ENCODE results near the gene ECHDC1.
"Not testable (repeated sequence)": the region's sequence is repeated elsewhere in the genome, so short reads cannot be mapped to it uniquely, and the experiment has no call there.

The ECHDC1 gene

DNA sequence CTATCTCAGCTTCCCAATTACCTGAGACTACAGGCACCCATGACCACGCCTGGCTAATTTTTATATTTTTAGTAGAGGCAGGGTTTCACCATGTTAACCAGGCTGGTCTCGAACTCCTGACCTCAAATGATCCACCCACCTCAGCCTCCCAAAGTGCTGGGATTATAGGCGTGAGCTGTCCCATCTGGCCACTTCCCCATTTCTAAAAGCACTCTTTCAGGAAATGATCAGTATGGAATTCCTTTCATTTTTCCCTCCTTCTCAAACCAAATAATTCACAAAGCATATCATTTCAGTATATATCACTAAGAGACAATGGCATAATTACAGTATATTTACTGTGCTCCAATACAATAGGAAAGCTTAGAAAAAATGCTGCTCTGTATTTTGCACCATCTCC lies 12.2 kb downstream of the ECHDC1 start:
- not testable (repeated sequence) for H2BK12ac ChIP-seq (ENCODE audit: low read length in 2 of 2); H3K4me2 ChIP-seq (ENCODE audit: low read length, poor library complexity, severe bottlenecking); H2BK15ac ChIP-seq (ENCODE audit: low read depth, poor library complexity, severe bottlenecking); H3K14ac ChIP-seq (ENCODE audit: low read length in 2 of 2); H2AFZ ChIP-seq (ENCODE audit: low read depth, low read length); H4K8ac ChIP-seq (ENCODE audit: low read length); H3K4me3 ChIP-seq (ENCODE audit: insufficient read depth in 1 of 2, low read depth in 1 of 2, low read length in 2 of 2); H4K91ac ChIP-seq (ENCODE audit: low read length); DNase-seq; H2BK5ac ChIP-seq (ENCODE audit: low read depth, low read length, poor library complexity, severe bottlenecking); H3K4me1 ChIP-seq (ENCODE audit: control insufficient read depth, insufficient read depth, low read depth, low read length); H3K9me3 ChIP-seq (ENCODE audit: control insufficient read depth, low read length); H3K18ac ChIP-seq (ENCODE audit: low read depth in 1 of 2, low read length in 2 of 2); H3K27ac ChIP-seq (ENCODE audit: low read length, poor library complexity, severe bottlenecking); H3K9ac ChIP-seq (ENCODE audit: low read length); H3K4ac ChIP-seq (ENCODE audit: low read depth in 1 of 2, low read length in 2 of 2); H3K27me3 ChIP-seq (ENCODE audit: control insufficient read depth in 1 of 2, insufficient read depth in 1 of 2, low read length in 2 of 2); H3K23ac ChIP-seq (ENCODE audit: low read length in 2 of 2); H2BK120ac ChIP-seq (ENCODE audit: low read depth, low read length); H2AK5ac ChIP-seq (ENCODE audit: low read length, severe bottlenecking)
- H3K79me1 ChIP-seq (replicated peaks; ENCODE audit: low read length, poor library complexity, severe bottlenecking) = peaks cover 12% of the 10 kb centered on the region
- peaks cover 0 to 39% of the 10 kb centered on the region in 2 experiments for H3K36me3 ChIP-seq (ENCODE audit: control insufficient read depth in 1 of 2, insufficient read depth in 2 of 2, low read depth in 1 of 2, low read length in 2 of 2)
- 100% methylated on average over 3 of the region's 3 CpGs for WGBS

DNA sequence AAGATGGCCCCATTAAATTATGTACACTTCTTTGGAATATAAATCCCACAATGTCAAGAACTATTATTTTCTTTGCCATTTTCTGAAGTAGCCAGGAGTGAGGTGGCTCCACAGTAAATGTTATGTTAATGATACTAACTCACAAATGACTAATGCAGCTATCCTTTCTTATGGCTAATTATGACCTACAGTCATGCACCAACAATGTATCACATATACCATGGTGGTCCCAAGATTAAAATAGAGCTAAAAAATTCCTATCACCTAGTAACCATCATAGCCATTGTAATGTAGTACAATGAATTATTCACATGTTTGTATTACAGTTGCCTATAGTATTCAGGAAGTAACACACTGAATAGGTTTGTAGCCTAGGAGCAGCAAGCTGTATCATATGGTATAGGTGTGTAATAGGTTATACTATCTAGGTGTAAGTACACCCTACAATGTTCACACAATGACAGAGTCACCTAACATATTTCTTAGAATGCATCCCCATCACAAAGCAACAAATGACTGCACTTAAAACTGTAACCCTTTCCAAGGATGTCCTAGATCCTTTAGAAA lies 15.3 kb downstream of the ECHDC1 start:
- no peak overlapping the region for H3K9ac ChIP-seq (ENCODE audit: low read length)
- H2AFZ ChIP-seq (ENCODE audit: low read depth, low read length) = no peak overlapping the region
- DNase-seq = no peak
- H2BK120ac ChIP-seq (ENCODE audit: low read depth, low read length) = no peak overlapping the region
- H3K27ac ChIP-seq (ENCODE audit: low read length, poor library complexity, severe bottlenecking) = no peak overlapping the region
- no peak overlapping the region for H3K14ac ChIP-seq (ENCODE audit: low read length in 2 of 2)
- no peak overlapping the region for H2BK15ac ChIP-seq (ENCODE audit: low read depth, poor library complexity, severe bottlenecking)
- no peak overlapping the region for H4K91ac ChIP-seq (ENCODE audit: low read length)
- no peak overlapping the region for H4K8ac ChIP-seq (ENCODE audit: low read length)
- no peaks in the 10 kb centered on the region for H3K27me3 ChIP-seq (ENCODE audit: control insufficient read depth in 1 of 2, insufficient read depth in 1 of 2, low read length in 2 of 2)
- peaks cover 23% of the 10 kb centered on the region for H3K79me1 ChIP-seq (replicated peaks; ENCODE audit: low read length, poor library complexity, severe bottlenecking)
- no peak overlapping the region for H3K23ac ChIP-seq (ENCODE audit: low read length in 2 of 2)
- no peak overlapping the region for H3K18ac ChIP-seq (ENCODE audit: low read depth in 1 of 2, low read length in 2 of 2)
- no peak overlapping the region for H2AK5ac ChIP-seq (ENCODE audit: low read length, severe bottlenecking)
- H3K4me1 ChIP-seq (ENCODE audit: control insufficient read depth, insufficient read depth, low read depth, low read length) = no peaks in the 10 kb centered on the region
- no peaks in the 10 kb centered on the region for H3K9me3 ChIP-seq (ENCODE audit: control insufficient read depth, low read length)
- H3K36me3 ChIP-seq (ENCODE audit: control insufficient read depth in 1 of 2, insufficient read depth in 2 of 2, low read depth in 1 of 2, low read length in 2 of 2) = peaks cover 7 to 67% of the 10 kb centered on the region in 2 experiments
- no peak overlapping the region for H2BK12ac ChIP-seq (ENCODE audit: low read length in 2 of 2)
- no peak overlapping the region for H3K4ac ChIP-seq (ENCODE audit: low read depth in 1 of 2, low read length in 2 of 2)
- no peak overlapping the region for H3K4me3 ChIP-seq (ENCODE audit: insufficient read depth in 1 of 2, low read depth in 1 of 2, low read length in 2 of 2)
- H2BK5ac ChIP-seq (ENCODE audit: low read depth, low read length, poor library complexity, severe bottlenecking) = no peak overlapping the region
- H3K4me2 ChIP-seq (ENCODE audit: low read length, poor library complexity, severe bottlenecking) = no peak overlapping the region

DNA sequence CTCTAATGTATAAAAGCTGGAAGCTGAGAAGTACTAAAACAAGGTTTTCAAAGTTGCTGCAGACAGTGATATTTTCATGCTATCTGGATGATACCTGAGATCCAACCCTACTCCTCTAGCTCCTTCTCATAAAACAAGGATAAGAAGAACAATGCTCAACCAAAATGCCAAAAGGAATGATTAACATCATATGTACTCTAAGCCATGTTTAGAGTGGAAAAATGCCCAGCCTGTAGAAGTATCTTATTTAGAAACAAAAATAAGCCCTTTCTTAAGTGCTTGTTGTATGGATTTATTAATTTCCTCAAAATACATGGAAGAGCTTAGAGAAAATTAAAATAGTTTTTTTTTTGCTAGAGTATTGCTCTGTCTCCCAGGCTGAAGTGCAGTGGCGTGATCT lies 23.7 kb downstream of the ECHDC1 start:
- no peak overlapping the region for H3K4me2 ChIP-seq (ENCODE audit: low read length, poor library complexity, severe bottlenecking)
- no peak overlapping the region for H3K27ac ChIP-seq (ENCODE audit: low read length, poor library complexity, severe bottlenecking)
- DNase-seq = no peak
- no peak overlapping the region for H3K23ac ChIP-seq (ENCODE audit: low read length in 2 of 2)
- WGBS = 100% methylated on average over 1 of the region's 1 CpG
- H2BK15ac ChIP-seq (ENCODE audit: low read depth, poor library complexity, severe bottlenecking) = no peak overlapping the region
- H3K18ac ChIP-seq (ENCODE audit: low read depth in 1 of 2, low read length in 2 of 2) = no peak overlapping the region
- H3K36me3 ChIP-seq (ENCODE audit: control insufficient read depth in 1 of 2, insufficient read depth in 2 of 2, low read depth in 1 of 2, low read length in 2 of 2) = peaks cover 0 to 76% of the 10 kb centered on the region in 2 experiments
- H3K4me3 ChIP-seq (ENCODE audit: insufficient read depth in 1 of 2, low read depth in 1 of 2, low read length in 2 of 2) = no peak overlapping the region
- no peak overlapping the region for H3K4ac ChIP-seq (ENCODE audit: low read depth in 1 of 2, low read length in 2 of 2)
- no peak overlapping the region for H2AFZ ChIP-seq (ENCODE audit: low read depth, low read length)
- no peak overlapping the region for H4K91ac ChIP-seq (ENCODE audit: low read length)
- H3K9ac ChIP-seq (ENCODE audit: low read length) = no peak overlapping the region
- no peaks in the 10 kb centered on the region for H3K4me1 ChIP-seq (ENCODE audit: control insufficient read depth, insufficient read depth, low read depth, low read length)
- no peak overlapping the region for H2BK120ac ChIP-seq (ENCODE audit: low read depth, low read length)
- H3K79me1 ChIP-seq (replicated peaks; ENCODE audit: low read length, poor library complexity, severe bottlenecking) = peaks cover 2% of the 10 kb centered on the region
- no peak overlapping the region for H2BK12ac ChIP-seq (ENCODE audit: low read length in 2 of 2)
- H3K14ac ChIP-seq (ENCODE audit: low read length in 2 of 2) = no peak overlapping the region
- no peaks in the 10 kb centered on the region for H3K27me3 ChIP-seq (ENCODE audit: control insufficient read depth in 1 of 2, insufficient read depth in 1 of 2, low read length in 2 of 2)
- no peak overlapping the region for H4K8ac ChIP-seq (ENCODE audit: low read length)
- no peak overlapping the region for H2BK5ac ChIP-seq (ENCODE audit: low read depth, low read length, poor library complexity, severe bottlenecking)
- no peak overlapping the region for H2AK5ac ChIP-seq (ENCODE audit: low read length, severe bottlenecking)
- H3K9me3 ChIP-seq (ENCODE audit: control insufficient read depth, low read length) = no peaks in the 10 kb centered on the region

GRCh38 chr6:127317388-127318128 lies 25.9 kb downstream of the ECHDC1 start:
- 46% methylated on average over 2 of the region's 6 CpGs for WGBS
- Histone ChIP-seq H2BK15ac (ENCODE audit: low read depth, poor library complexity, severe bottlenecking) (no peak overlapping the region), H4K8ac (ENCODE audit: low read length) (no peak overlapping the region)

More at GRCh38 chr6:127317388-127318128, 25.9 kb downstream of the ECHDC1 start:
- no peak for DNase-seq
- Histone ChIP-seq H3K9me3 (ENCODE audit: control insufficient read depth, low read length) (no peaks in the 10 kb centered on the region), H3K4ac (ENCODE audit: low read depth in 1 of 2, low read length in 2 of 2) (no peak overlapping the region), H3K23ac (ENCODE audit: low read length in 2 of 2) (no peak overlapping the region), H2BK12ac (ENCODE audit: low read length in 2 of 2) (no peak overlapping the region), H2BK120ac (ENCODE audit: low read depth, low read length) (no peak overlapping the region), H2AFZ (ENCODE audit: low read depth, low read length) (no peak overlapping the region), H3K27ac (ENCODE audit: low read length, poor library complexity, severe bottlenecking) (no peak overlapping the region), H4K91ac (ENCODE audit: low read length) (no peak overlapping the region), H3K14ac (ENCODE audit: low read length in 2 of 2) (no peak overlapping the region), H3K27me3 (ENCODE audit: control insufficient read depth in 1 of 2, insufficient read depth in 1 of 2, low read length in 2 of 2) (no peaks in the 10 kb centered on the region), H3K79me1 (replicated peaks; ENCODE audit: low read length, poor library complexity, severe bottlenecking) (peaks cover 5% of the 10 kb centered on the region), H3K36me3 (ENCODE audit: control insufficient read depth in 1 of 2, insufficient read depth in 2 of 2, low read depth in 1 of 2, low read length in 2 of 2) (peaks cover 2 to 73% of the 10 kb centered on the region in 2 experiments), H2AK5ac (ENCODE audit: low read length, severe bottlenecking) (no peak overlapping the region), H3K4me1 (ENCODE audit: control insufficient read depth, insufficient read depth, low read depth, low read length) (no peaks in the 10 kb centered on the region), H2BK5ac (ENCODE audit: low read depth, low read length, poor library complexity, severe bottlenecking) (no peak overlapping the region), H3K4me3 (ENCODE audit: insufficient read depth in 1 of 2, low read depth in 1 of 2, low read length in 2 of 2) (no peak overlapping the region), H3K18ac (ENCODE audit: low read depth in 1 of 2, low read length in 2 of 2) (no peak overlapping the region), H3K4me2 (ENCODE audit: low read length, poor library complexity, severe bottlenecking) (no peak overlapping the region), H3K9ac (ENCODE audit: low read length) (no peak overlapping the region)
